Activated naive CD8-positive, alpha-beta T cell (primary cell): ENCODE results near the gene KIRREL2.
"Not testable (repeated sequence)": the region's sequence is repeated elsewhere in the genome, so short reads cannot be mapped to it uniquely, and the experiment has no call there.

Source experiments
- H3K27ac Mint-ChIP-seq: one replicate; pipeline ENCODE4 v1.8.0; 2021; ENCODE audit warnings: mixed read lengths
- H3K27me3 Mint-ChIP-seq: one replicate; pipeline ENCODE4 v1.8.0; 2021; ENCODE audit warnings: mixed read lengths
- H3K36me3 Mint-ChIP-seq: one replicate; pipeline ENCODE4 v1.8.0; 2021; ENCODE audit warnings: mixed read lengths
- H3K4me1 Mint-ChIP-seq: one replicate; pipeline ENCODE4 v1.8.0; 2021; ENCODE audit warnings: low read depth, mixed read lengths
- H3K4me3 Mint-ChIP-seq: one replicate; pipeline ENCODE4 v1.8.0; 2021; ENCODE audit warnings: mild to moderate bottlenecking, mixed read lengths
- H3K9me3 Mint-ChIP-seq: one replicate; pipeline ENCODE4 v1.8.0; 2021; ENCODE audit warnings: low read depth, mixed read lengths

KIRREL2 gene

DNA sequence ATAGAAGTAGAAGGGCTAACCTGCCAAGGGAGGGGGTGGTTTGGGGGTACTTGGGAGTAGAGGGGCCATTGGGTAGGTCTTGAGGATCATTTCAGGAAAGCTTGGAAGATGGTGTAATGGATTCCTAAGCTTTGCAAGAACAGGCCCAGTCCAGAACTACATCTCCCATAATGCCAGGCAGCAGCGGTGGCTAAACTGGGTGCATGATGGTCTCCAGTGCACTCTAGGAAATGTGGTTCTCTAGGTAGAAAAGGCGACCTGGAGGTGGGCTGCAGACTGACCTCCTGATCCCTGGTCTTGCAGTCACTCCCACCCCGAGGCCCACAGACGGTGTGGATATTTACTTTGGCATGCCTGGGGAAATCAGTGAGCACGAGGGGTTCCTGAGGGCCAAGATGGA is 15.5 kb downstream of the KIRREL2 start:
- H3K4me3 Mint-ChIP-seq: no peak overlapping the region
- peaks cover 12% of the 10 kb centered on the region for H3K4me1 Mint-ChIP-seq
- H3K27me3 Mint-ChIP-seq: peaks cover 25% of the 10 kb centered on the region
- H3K27ac Mint-ChIP-seq: no peak overlapping the region
- H3K9me3 Mint-ChIP-seq: no peaks in the 10 kb centered on the region
- H3K36me3 Mint-ChIP-seq: peaks cover 4% of the 10 kb centered on the region

- H3K4me3 Mint-ChIP-seq: no peak overlapping the region
- H3K9me3 Mint-ChIP-seq: no peaks in the 10 kb centered on the region
- peaks cover 28% of the 10 kb centered on the region for H3K27me3 Mint-ChIP-seq
- no peak overlapping the region for H3K27ac Mint-ChIP-seq
- peaks cover 9% of the 10 kb centered on the region for H3K4me1 Mint-ChIP-seq
- peaks cover 4% of the 10 kb centered on the region for H3K36me3 Mint-ChIP-seq
Observed at GRCh38 chr19:35874392-35874930, 17.8 kb downstream of the KIRREL2 start.

DNA sequence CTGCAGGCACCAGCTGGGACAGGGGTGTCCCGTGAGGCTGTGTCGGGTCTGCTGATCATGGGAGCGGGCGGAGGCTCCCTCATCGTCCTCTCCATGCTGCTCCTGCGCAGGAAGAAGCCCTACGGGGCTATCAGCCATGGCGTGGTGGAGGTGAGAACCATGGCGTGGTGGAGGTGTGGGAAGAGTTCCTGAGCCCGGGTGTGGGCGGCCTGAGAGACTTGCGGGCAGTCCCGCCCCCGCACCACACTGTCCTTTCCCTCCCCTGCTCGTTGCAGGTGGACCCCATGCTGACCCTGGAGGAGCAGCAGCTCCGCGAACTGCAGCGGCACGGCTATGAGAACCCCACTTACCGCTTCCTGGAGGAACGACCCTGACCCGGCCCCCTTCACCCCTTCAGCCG is 22.4 kb downstream of the KIRREL2 start:
- no peak overlapping the region for H3K27ac Mint-ChIP-seq
- peaks cover 12% of the 10 kb centered on the region for H3K4me1 Mint-ChIP-seq
- peaks cover 4% of the 10 kb centered on the region for H3K36me3 Mint-ChIP-seq
- no peak overlapping the region for H3K4me3 Mint-ChIP-seq
- no peaks in the 10 kb centered on the region for H3K9me3 Mint-ChIP-seq
- H3K27me3 Mint-ChIP-seq: peaks cover 15% of the 10 kb centered on the region

DNA sequence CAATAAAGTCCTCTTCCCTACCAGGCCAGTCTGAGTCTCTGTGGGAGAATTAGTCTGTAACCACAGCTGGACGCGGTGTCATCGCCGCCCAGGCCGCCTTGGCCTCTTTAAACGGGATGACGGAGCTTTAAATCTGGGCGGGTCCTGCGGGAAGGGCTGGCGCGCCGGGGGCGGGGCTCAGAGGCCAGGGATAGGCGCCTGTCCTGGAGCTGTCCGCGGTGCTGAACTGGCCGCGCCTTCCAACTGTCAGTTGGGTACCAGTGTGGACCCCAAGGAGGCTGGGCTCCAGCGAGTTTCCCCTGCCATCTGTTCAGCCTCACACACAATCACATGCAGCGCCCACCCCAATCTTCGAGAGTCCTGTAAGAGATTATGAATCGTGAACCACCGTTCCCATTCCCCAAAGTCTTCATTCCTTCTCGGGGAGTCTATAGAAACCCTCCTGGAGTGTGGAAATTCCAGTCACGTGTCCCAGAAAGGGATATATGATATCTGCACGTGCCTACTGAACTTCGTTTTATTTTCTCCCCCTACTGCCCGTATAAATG is 23.1 kb downstream of the KIRREL2 start:
- peaks cover 4% of the 10 kb centered on the region for H3K36me3 Mint-ChIP-seq
- no peaks in the 10 kb centered on the region for H3K9me3 Mint-ChIP-seq
- no peak overlapping the region for H3K27ac Mint-ChIP-seq
- no peak overlapping the region for H3K4me3 Mint-ChIP-seq
- peaks cover 14% of the 10 kb centered on the region for H3K27me3 Mint-ChIP-seq
- H3K4me1 Mint-ChIP-seq: peaks cover 12% of the 10 kb centered on the region

- no peak overlapping the region for H3K27ac Mint-ChIP-seq
- no peaks in the 10 kb centered on the region for H3K36me3 Mint-ChIP-seq
- H3K27me3 Mint-ChIP-seq: peaks cover 9% of the 10 kb centered on the region
- H3K9me3 Mint-ChIP-seq: no peaks in the 10 kb centered on the region
- peaks cover 12% of the 10 kb centered on the region for H3K4me1 Mint-ChIP-seq
- no peak overlapping the region for H3K4me3 Mint-ChIP-seq
Observed at GRCh38 chr19:35882114-35882832, 25.6 kb downstream of the KIRREL2 start.

DNA sequence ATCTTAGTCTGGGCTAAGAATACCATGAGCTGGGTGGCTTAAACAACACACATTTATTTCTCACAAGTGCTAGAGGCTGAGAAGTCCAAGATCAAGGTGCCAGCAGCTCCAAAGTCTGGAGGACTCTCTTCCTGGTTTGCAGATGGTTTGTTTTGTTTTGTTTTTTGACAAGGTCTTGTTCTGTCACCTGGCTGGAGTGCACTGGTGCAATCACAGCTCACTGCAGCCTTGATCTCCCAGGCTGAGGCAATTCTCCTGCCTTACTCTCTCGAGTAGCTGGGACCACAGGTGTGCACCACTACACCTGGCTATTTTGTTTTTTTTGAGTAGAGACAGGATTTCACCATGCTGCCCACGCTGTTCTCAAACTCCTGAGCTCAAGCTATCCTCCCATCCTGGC is 27.2 kb downstream of the KIRREL2 start:
- no peaks in the 10 kb centered on the region for H3K9me3 Mint-ChIP-seq
- peaks cover 8% of the 10 kb centered on the region for H3K36me3 Mint-ChIP-seq
- no peak overlapping the region for H3K27ac Mint-ChIP-seq
- H3K4me3 Mint-ChIP-seq: no peak overlapping the region
- peaks cover 11% of the 10 kb centered on the region for H3K4me1 Mint-ChIP-seq
- H3K27me3 Mint-ChIP-seq: peaks cover 4% of the 10 kb centered on the region

GRCh38 chr19:35885225-35885738 is 28.6 kb downstream of the KIRREL2 start:
- H3K4me3 Mint-ChIP-seq: no peak overlapping the region
- peaks cover 11% of the 10 kb centered on the region for H3K36me3 Mint-ChIP-seq
- H3K27ac Mint-ChIP-seq: peak overlapping the region; percentile 46
- H3K9me3 Mint-ChIP-seq: no peaks in the 10 kb centered on the region
- H3K4me1 Mint-ChIP-seq: peaks cover 4% of the 10 kb centered on the region
- no peaks in the 10 kb centered on the region for H3K27me3 Mint-ChIP-seq

DNA sequence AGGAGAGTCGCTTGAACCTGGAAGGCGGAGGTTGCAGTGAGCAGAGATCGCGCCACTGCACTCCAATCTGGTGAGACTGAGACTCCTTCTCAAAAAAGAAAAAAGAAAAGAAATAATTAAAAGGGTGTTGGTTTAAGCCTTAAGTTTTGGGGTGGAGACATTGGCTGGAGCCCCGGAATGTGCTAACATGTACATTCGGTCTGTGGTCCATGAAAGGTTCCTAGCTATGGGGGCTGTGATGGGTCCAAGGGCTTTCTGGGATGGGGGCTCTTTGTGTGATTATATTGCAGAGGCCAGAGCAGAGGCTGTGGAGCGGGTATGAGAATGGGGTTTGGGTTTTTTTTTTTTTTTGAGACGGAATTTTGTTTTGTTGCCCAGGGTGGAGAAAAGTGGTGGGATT is 29.2 kb downstream of the KIRREL2 start:
- no peaks in the 10 kb centered on the region for H3K27me3 Mint-ChIP-seq
- no peak overlapping the region for H3K27ac Mint-ChIP-seq
- peaks cover 11% of the 10 kb centered on the region for H3K36me3 Mint-ChIP-seq

GRCh38 chr19:35887197-35887596 is 30.5 kb downstream of the KIRREL2 start:
- no peaks in the 10 kb centered on the region for H3K9me3 Mint-ChIP-seq
- peaks cover 5% of the 10 kb centered on the region for H3K4me1 Mint-ChIP-seq
- no peak overlapping the region for H3K4me3 Mint-ChIP-seq
- no peak overlapping the region for H3K27ac Mint-ChIP-seq
- no peaks in the 10 kb centered on the region for H3K27me3 Mint-ChIP-seq
- peaks cover 11% of the 10 kb centered on the region for H3K36me3 Mint-ChIP-seq

More for the DNA sequence above, 29.2 kb downstream of the KIRREL2 start:
- Mint-ChIP-seq H3K9me3 (no peaks in the 10 kb centered on the region), H3K4me1 (peaks cover 5% of the 10 kb centered on the region), H3K4me3 (no peak overlapping the region)

GRCh38 chr19:35888398-35888797 is 31.7 kb downstream of the KIRREL2 start:
- Mint-ChIP-seq H3K27ac (peak overlapping the region; percentile 34), H3K4me3 (no peak overlapping the region), H3K4me1 (peaks cover 10% of the 10 kb centered on the region)

GRCh38 chr19:35889370-35890112 is 32.8 kb downstream of the KIRREL2 start:
- peak overlapping the region; percentile 23 for H3K27ac Mint-ChIP-seq
- peaks cover 10% of the 10 kb centered on the region for H3K4me1 Mint-ChIP-seq
- H3K9me3 Mint-ChIP-seq: no peaks in the 10 kb centered on the region
- no peak overlapping the region for H3K4me3 Mint-ChIP-seq
- H3K27me3 Mint-ChIP-seq: no peaks in the 10 kb centered on the region
- H3K36me3 Mint-ChIP-seq: peaks cover 15% of the 10 kb centered on the region

More at GRCh38 chr19:35888398-35888797, 31.7 kb downstream of the KIRREL2 start:
- Mint-ChIP-seq H3K9me3 (no peaks in the 10 kb centered on the region), H3K36me3 (peaks cover 15% of the 10 kb centered on the region), H3K27me3 (no peaks in the 10 kb centered on the region)

GRCh38 chr19:35890113-35890650 is 33.5 kb downstream of the KIRREL2 start:
- H3K36me3 Mint-ChIP-seq: peaks cover 15% of the 10 kb centered on the region
- H3K27ac Mint-ChIP-seq: no peak overlapping the region

GRCh38 chr19:35891819-35892218 is 35.1 kb downstream of the KIRREL2 start:
- H3K27me3 Mint-ChIP-seq, H3K27ac Mint-ChIP-seq, H3K4me3 Mint-ChIP-seq, H3K9me3 Mint-ChIP-seq: not testable (repeated sequence)
- peaks cover 15% of the 10 kb centered on the region for H3K36me3 Mint-ChIP-seq
- H3K4me1 Mint-ChIP-seq: peaks cover 19% of the 10 kb centered on the region

More at GRCh38 chr19:35890113-35890650, 33.5 kb downstream of the KIRREL2 start:
- Mint-ChIP-seq H3K9me3 (no peaks in the 10 kb centered on the region), H3K27me3 (no peaks in the 10 kb centered on the region), H3K4me3 (no peak overlapping the region), H3K4me1 (peaks cover 12% of the 10 kb centered on the region)

DNA sequence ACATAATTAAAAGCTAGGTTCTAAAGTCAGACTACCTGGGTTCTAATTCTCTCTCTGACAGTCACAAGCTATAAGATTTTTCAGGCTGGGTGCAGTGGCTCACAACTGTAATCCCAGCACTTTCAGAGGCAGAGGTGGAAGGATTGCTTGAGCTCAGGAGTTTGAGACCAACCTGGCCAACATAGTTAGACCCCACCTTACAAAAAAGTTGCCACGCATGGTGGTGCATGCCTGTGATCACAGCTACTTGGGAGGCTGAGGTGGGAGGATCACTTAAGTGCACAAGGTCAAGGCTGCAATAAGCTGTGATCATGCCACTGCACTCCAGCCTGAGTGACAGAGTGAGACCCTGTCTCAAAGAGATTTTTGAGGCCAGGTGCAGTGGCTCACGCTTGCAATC is 37.6 kb downstream of the KIRREL2 start:
- no peaks in the 10 kb centered on the region for H3K9me3 Mint-ChIP-seq
- peak overlapping the region; percentile 10 for H3K4me3 Mint-ChIP-seq
- H3K27me3 Mint-ChIP-seq: no peaks in the 10 kb centered on the region
- H3K27ac Mint-ChIP-seq: peak overlapping the region; percentile 41
- H3K4me1 Mint-ChIP-seq: peaks cover 26% of the 10 kb centered on the region
- peaks cover 6% of the 10 kb centered on the region for H3K36me3 Mint-ChIP-seq
